Muscle layer of duodenum (tissue), 2 donors: ENCODE results near the gene HAP1.
A peak's percentile ranks its signal among the peaks of the same experiment; 100 is the strongest.

ENCODE experiments used
- H3K27ac ChIP-seq: one replicate; pipeline ENCODE4 v1.7.0; 2013; ENCODE audit warnings: mild to moderate bottlenecking, low read length
- H3K27me3 ChIP-seq: one replicate; pipeline ENCODE4 v1.7.0; 2013; ENCODE audit warnings: low read depth, mild to moderate bottlenecking, control low read depth, low read length
- H3K36me3 ChIP-seq, 2 donors: one replicate each; pipeline ENCODE4 v1.7.0; 2013; ENCODE audit warnings: low read length in 2 of 2, control low read depth in 1 of 2, mild to moderate bottlenecking in 1 of 2; ENCODE audit not compliant: insufficient read depth in 2 of 2, control insufficient read depth in 1 of 2
- H3K4me1 ChIP-seq, 2 donors: one replicate each; pipeline ENCODE4 v1.7.0; 2013; ENCODE audit warnings: low read length in 2 of 2, mild to moderate bottlenecking in 2 of 2, control low read depth in 1 of 2, moderate library complexity in 1 of 2; ENCODE audit not compliant: insufficient read depth in 2 of 2, control insufficient read depth in 1 of 2
- H3K4me3 ChIP-seq, 2 donors: one replicate each; pipeline ENCODE4 v1.7.0; 2013; ENCODE audit warnings: low read length in 2 of 2, low read depth in 1 of 2, mild to moderate bottlenecking in 1 of 2
- H3K9me3 ChIP-seq, 2 donors: one replicate each; pipeline ENCODE4 v1.7.0; 2013; ENCODE audit warnings: low read length in 2 of 2, control low read depth in 1 of 2, mild to moderate bottlenecking in 1 of 2; ENCODE audit not compliant: control insufficient read depth in 1 of 2
- donor health status: healthy.

HAP1 gene

DNA sequence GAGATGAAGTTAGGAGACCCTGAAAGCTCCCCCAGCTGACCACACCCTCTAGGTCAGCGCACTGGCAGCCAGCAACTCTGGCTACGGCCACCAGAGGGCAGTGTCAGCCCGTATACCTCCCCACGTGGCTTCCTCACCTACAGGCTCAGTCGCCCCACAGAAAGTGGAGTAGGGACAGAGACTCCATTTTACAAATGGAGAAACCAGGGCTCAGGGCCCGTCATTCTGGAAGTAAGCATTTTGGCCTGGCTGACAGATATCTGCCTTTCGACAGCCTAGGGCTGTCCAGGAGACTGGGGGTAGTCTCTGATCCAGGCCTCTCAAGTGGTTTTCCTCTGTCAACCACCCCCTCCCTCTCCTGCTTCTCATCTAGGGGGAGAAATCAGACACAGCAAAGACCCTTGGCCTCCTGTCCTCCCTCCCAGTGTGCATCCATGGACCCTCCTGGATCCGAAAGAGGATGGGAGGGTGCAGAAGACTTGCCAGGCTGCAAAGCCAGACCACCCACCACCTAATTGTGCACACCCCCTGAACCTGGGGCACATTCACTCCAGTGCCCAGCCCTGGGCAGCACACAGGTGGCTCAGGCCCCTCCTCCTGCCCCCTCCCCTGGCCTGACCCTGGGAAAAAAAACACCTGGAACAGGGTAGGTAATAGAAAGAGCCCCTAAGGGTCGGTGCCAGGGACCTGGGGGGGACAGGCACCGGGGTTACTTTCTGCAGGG lies 3.8 kb upstream of the HAP1 start:
- Histone ChIP-seq H3K4me1 (peaks cover 0 to 21% of the 10 kb centered on the region in 2 donors), H3K4me3 (no peak overlapping the region), H3K27ac (no peak overlapping the region), H3K9me3 (no peaks in the 10 kb centered on the region), H3K36me3 (no peaks in the 10 kb centered on the region), H3K27me3 (peaks cover 8% of the 10 kb centered on the region)

DNA sequence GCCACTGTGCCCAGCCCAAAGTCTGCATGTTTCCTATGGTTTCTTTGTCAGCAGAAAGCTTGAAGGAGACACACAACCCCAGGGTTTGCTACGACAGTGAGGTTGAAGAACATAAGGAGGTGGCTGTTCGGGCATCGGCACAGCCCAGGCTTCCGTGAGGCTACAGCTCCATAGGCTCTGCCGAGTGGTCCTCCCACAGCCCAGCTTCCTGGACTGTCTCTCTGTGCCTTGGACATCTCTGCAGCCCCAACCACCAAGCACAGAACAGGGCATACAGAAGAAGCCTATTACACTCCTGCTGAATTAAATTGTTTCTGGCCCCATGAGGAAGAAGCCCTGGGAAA lies 3.2 kb upstream of the HAP1 start:
- Histone ChIP-seq H3K36me3 (no peaks in the 10 kb centered on the region), H3K27me3 (peaks cover 8% of the 10 kb centered on the region), H3K4me3 (no peak overlapping the region), H3K27ac (no peak overlapping the region), H3K9me3 (no peaks in the 10 kb centered on the region), H3K4me1 (peaks cover 0 to 21% of the 10 kb centered on the region in 2 donors)

DNA sequence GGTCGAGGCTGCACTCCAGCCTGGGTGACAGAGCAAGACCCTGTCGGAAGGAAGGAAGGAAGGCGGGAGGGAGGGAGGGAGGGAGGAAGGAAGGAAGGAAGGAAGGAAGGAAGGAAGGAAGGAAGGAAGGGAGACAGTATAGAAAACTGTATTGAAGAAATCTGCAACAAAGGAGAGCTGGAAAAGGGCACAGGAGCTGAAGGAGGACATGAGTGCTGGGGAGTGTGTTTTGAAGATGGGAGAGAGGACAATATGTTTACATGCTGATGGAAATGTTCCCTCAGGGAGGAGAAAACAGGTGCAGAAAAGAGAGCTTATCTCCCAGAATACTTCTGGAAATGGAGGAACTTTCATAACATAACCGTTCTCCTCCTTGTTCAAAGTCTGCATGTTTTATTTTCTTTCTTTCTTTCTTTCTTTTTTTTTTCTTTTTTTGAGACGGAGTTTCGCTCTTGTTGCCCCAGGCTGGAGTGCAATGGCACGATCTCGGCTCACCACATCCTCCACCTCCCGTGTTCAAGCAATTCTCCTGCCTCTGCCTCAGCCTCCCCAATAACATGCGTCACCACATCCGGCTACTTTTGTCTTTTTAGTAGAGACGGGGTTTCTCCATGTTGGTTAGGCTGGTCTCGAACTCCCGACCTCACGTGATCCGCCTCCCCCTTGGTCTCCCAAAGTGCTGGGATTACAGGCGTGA lies 2.7 kb upstream of the HAP1 start:
- Histone ChIP-seq H3K9me3 (no peaks in the 10 kb centered on the region), H3K36me3 (no peaks in the 10 kb centered on the region), H3K27me3 (peaks cover 8% of the 10 kb centered on the region), H3K27ac (no peak overlapping the region), H3K4me3 (no peak overlapping the region), H3K4me1 (peaks cover 0 to 21% of the 10 kb centered on the region in 2 donors)

DNA sequence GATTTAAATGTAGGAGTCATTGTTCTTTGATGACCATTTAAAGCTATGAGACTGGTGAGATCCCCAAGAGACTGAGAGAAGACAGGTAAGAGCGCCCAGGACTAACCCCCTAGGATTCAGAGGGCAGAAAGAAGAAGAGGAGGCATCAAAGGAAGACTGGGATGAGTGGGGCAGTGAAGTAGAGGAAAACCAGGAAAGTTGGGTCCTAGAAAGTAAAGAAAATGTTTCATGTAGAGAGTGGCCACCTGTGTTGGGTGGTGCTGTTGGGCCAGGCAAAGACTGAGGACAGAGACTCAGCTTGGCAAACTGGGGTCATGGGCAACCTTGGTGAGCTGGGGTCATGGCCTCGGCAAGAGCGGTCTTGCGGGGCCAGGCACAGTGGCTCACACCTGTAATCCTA lies 1.3 kb upstream of the HAP1 start:
- H3K27me3 ChIP-seq: peaks cover 8% of the 10 kb centered on the region
- H3K36me3 ChIP-seq: no peaks in the 10 kb centered on the region
- no peak overlapping the region for H3K4me3 ChIP-seq
- no peak overlapping the region for H3K27ac ChIP-seq
- peaks cover 0 to 26% of the 10 kb centered on the region in 2 donors for H3K4me1 ChIP-seq
- H3K9me3 ChIP-seq: no peaks in the 10 kb centered on the region

DNA sequence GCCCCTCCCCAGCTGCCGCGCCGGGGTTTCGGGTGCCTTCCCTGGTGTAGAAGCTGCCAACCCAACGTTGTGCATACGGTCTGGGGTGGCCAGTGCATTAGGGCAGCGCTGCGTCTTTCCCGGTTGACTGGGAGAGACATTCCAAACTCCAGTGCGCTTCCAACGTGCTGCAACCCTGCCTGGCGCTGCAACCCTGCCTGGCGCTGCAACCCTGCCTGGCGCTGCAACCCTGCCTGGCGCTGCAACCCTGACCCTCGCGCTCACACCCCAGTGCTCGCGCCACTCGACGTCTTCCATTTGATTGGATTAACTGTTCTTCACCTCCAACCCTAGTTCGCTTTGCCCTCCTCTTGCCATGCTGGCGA lies 488 bp upstream of the HAP1 start:
- Histone ChIP-seq H3K36me3 (no peaks in the 10 kb centered on the region), H3K4me3 (peak overlapping the region; percentile 7 to 73), H3K9me3 (no peaks in the 10 kb centered on the region), H3K4me1 (peaks cover 0 to 26% of the 10 kb centered on the region in 2 donors), H3K27ac (no peak overlapping the region), H3K27me3 (peaks cover 8% of the 10 kb centered on the region)

DNA sequence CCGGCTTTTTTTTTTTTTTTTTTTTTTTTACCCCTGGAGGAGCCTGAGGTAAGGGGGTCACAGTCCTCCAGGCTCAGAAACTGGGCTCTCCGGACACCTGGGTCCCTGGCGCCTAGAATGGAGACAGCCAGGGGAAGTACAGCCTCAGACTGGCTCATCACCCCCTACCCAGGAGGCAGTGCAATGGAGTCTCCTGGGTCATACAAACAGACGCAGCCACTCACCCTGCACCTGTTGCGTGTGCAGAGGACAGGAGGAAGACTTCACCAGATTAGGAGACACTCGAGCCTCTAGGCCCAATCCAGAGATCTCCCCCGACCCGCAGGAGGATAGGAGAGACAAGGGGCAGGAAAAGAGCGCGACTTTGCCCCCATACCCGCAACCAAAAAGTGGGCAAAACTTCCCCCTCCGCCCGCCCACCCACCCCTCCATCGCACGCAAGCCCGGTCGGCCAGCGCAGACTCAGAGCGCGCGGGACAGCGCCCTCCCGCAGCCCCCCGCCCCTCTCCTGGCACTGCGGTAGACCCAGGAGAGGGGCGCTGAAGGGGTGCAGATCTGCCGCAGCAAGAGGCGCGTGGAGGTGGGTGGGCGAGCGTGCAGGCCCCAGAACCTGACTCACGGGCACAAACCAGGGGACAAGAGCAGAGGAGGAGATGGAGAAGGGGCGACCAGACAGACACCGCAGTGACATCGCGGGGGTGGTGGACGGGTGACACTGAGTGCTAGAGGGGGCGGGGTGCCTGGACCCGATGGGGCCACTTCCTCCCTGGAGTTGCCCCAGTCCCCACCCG lies 900 bp downstream of the HAP1 start:
- Histone ChIP-seq H3K9me3 (no peaks in the 10 kb centered on the region), H3K36me3 (no peaks in the 10 kb centered on the region), H3K4me3 (peak overlapping the region in 1 of 2 donors; percentile 73), H3K27ac (no peak overlapping the region), H3K27me3 (peaks cover 8% of the 10 kb centered on the region), H3K4me1 (peaks cover 0 to 26% of the 10 kb centered on the region in 2 donors)

DNA sequence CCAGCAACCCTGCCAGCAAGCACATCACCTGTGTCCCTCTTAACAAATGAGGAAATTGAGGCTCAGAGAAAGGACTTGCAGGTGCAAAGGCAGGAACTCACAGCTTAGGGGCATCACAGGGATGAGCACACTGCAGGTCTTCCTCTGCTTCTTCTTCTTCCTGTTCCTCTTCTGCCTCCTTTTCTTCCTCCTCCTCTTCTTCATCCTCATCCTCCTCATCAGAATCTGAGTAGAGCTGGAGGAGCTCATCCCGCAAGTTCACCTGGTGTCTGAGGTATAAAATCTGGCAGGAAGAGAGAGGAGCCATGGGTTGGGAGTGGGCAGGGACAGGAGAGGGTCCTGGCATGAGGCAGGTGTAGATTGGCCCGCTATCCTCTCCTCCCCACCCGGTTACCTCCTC lies 2.6 kb downstream of the HAP1 start:
- Histone ChIP-seq H3K4me1 (peaks cover 0 to 23% of the 10 kb centered on the region in 2 donors), H3K36me3 (no peaks in the 10 kb centered on the region), H3K9me3 (no peaks in the 10 kb centered on the region), H3K27ac (no peak overlapping the region), H3K27me3 (no peaks in the 10 kb centered on the region), H3K4me3 (no peak overlapping the region)

DNA sequence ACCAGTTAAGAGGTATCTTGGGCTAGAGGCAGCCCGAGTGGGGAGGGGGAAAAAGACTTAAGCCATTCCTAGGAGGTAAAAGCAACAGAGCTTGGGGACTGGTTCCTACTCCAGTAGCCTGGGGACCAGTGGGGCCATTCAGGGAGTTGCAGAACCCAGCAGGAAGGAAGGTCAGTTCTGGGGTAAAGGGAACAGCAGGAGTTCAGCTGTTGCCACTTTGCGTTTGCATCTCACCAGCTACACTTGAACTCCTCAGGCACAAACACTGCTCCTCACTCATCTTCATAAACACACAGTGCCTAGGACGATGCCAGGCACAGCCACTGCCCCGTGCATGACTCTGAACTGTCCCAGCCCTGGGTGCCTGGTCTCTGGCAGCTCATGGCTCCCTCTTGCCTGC lies 4.0 kb downstream of the HAP1 start:
- Histone ChIP-seq H3K27ac (no peak overlapping the region), H3K9me3 (no peaks in the 10 kb centered on the region), H3K4me3 (no peak overlapping the region), H3K36me3 (no peaks in the 10 kb centered on the region), H3K27me3 (no peaks in the 10 kb centered on the region), H3K4me1 (peaks cover 0 to 23% of the 10 kb centered on the region in 2 donors)

DNA sequence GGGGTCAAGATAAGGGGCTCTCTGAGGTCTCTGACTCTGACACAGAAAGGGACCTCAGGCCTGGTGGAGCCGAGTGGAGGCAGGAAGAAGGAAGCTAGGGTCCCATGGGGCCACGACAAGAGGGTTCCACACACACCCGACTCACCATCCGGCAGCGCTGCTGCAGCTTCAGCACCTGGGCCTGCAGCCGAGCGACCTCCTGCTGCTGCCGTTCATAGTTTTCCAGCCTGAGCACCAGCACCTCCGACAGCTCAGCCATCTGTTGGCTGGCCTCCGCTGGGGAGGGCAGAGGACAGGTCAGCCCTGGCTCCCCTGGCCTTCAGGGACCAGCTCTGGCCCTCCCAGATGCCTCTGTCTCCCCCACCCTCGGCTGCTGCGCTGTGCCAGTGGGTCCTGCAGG lies 6.4 kb downstream of the HAP1 start:
- H3K4me3 ChIP-seq: no peak overlapping the region
- H3K36me3 ChIP-seq: no peaks in the 10 kb centered on the region
- H3K27ac ChIP-seq: no peak overlapping the region
- H3K27me3 ChIP-seq: no peaks in the 10 kb centered on the region
- H3K4me1 ChIP-seq: peaks cover 0 to 5% of the 10 kb centered on the region in 2 donors
- no peaks in the 10 kb centered on the region for H3K9me3 ChIP-seq

DNA sequence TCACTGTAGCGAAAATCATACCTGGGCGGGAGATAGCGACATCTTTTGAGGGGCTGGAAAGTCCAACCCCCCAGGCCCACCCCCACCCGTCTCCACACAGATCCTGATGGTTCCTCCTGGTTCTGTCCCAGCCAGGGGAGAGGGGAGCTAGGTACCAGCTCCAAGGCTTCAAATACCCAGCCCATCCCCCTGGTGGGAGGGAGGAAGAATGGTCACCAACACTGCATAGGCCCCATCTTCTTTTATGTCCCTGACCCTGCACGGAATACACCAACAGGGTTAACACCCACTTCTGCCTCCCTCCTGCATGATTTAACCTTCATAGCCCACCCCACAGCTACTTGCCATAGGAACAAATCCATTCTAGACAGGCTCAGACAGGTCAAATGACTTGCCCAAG lies 9.3 kb downstream of the HAP1 start:
- no peaks in the 10 kb centered on the region for H3K9me3 ChIP-seq
- H3K27ac ChIP-seq: no peak overlapping the region
- H3K36me3 ChIP-seq: no peaks in the 10 kb centered on the region
- H3K4me3 ChIP-seq: no peak overlapping the region
- H3K4me1 ChIP-seq: no peaks in the 10 kb centered on the region
- H3K27me3 ChIP-seq: no peaks in the 10 kb centered on the region

DNA sequence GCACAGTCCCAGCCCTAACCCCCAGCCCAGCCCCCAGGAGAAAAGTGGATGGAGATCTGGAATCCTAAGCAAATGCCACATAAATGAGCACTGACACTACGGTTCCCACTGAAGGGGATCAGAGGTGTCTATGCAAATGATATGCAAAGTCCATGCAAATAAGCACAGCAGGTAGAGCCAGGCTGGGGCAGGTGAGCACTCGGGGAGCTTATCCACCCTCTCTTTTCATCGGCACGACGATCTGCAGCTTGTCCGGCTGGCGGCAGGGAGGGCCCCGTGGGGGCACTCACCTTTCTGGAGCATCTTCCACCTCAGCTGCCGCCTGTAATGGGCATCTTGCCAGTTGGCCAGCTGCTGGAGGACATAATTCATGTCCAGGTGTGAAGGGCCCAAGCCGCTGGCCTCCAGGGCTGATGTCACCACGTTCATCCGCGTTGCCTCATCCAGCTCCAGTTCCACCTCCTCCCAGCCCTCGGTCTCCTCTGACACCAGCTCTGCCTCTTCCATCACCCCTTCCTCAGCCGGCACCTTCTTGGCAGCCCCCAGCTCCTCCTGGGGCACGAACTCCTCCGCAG lies 9.9 kb downstream of the HAP1 start:
- no peaks in the 10 kb centered on the region for H3K4me1 ChIP-seq
- no peak overlapping the region for H3K27ac ChIP-seq
- H3K27me3 ChIP-seq: no peaks in the 10 kb centered on the region
- no peaks in the 10 kb centered on the region for H3K9me3 ChIP-seq
- no peak overlapping the region for H3K4me3 ChIP-seq
- H3K36me3 ChIP-seq: no peaks in the 10 kb centered on the region
